Measurements from ENCODE around the gene C11orf98. TPM values are rescaled to one million over a fixed set of nuclear protein-coding genes. Genes with fewer than 3 reads are reported as not detected.

Gene C11orf98
- total RNA-seq, 2 donors from 2014 or later: 125 to 140 TPM

- H3K36me3 Mint-ChIP-seq (ENCODE audit: low read depth): peaks cover 34% of the 10 kb centered on the region
- peaks cover 15% of the 10 kb centered on the region for H3K4me1 Mint-ChIP-seq
- peak overlapping the region; percentile 91 for H3K9ac ChIP-seq (ENCODE audit: extremely low read depth, low read length, poor library complexity, severe bottlenecking)
- H3K4me1 ChIP-seq (ENCODE audit: control insufficient read depth, insufficient read depth, low read length): no peaks in the 10 kb centered on the region
- H3K4me3 Mint-ChIP-seq: peak overlapping the region; percentile 98
- H3K27me3 ChIP-seq (ENCODE audit: control insufficient read depth, insufficient read depth, low read length, poor library complexity, severe bottlenecking): no peaks in the 10 kb centered on the region
- no peaks in the 10 kb centered on the region for H3K9me3 ChIP-seq (ENCODE audit: control insufficient read depth, low read length)
- no peaks in the 10 kb centered on the region for H3K9me3 Mint-ChIP-seq
- peak overlapping the region; percentile 87 for H3K27ac ChIP-seq (ENCODE audit: low read depth, low read length)
- peaks cover 25% of the 10 kb centered on the region for H3K36me3 ChIP-seq (ENCODE audit: control insufficient read depth, insufficient read depth, low read length)
- H3K27ac Mint-ChIP-seq: peak overlapping the region; percentile 97
- DNase-seq: peak; percentile 88
- WGBS, 2 experiments (ENCODE audit: insufficient coverage in 1 of 2, insufficient read length in 1 of 2): 2% methylated on average over 28 to 36 of the region's 36 CpGs
- peak overlapping the region; percentile 91 for H3K4me3 ChIP-seq (ENCODE audit: low read length)
- TF ChIP-seq, protein P1, sequence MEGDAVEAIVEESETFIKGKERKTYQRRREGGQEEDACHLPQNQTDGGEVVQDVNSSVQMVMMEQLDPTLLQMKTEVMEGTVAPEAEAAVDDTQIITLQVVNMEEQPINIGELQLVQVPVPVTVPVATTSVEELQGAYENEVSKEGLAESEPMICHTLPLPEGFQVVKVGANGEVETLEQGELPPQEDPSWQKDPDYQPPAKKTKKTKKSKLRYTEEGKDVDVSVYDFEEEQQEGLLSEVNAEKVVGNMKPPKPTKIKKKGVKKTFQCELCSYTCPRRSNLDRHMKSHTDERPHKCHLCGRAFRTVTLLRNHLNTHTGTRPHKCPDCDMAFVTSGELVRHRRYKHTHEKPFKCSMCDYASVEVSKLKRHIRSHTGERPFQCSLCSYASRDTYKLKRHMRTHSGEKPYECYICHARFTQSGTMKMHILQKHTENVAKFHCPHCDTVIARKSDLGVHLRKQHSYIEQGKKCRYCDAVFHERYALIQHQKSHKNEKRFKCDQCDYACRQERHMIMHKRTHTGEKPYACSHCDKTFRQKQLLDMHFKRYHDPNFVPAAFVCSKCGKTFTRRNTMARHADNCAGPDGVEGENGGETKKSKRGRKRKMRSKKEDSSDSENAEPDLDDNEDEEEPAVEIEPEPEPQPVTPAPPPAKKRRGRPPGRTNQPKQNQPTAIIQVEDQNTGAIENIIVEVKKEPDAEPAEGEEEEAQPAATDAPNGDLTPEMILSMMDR (conservative IDR thresholded peaks at IDR 0.05): no peak
- no peaks in the 10 kb centered on the region for H3K27me3 Mint-ChIP-seq (ENCODE audit: insufficient read depth)
Observed at GRCh38 chr11:62664405-62665074, 470 bp downstream of the C11orf98 start.

DNA sequence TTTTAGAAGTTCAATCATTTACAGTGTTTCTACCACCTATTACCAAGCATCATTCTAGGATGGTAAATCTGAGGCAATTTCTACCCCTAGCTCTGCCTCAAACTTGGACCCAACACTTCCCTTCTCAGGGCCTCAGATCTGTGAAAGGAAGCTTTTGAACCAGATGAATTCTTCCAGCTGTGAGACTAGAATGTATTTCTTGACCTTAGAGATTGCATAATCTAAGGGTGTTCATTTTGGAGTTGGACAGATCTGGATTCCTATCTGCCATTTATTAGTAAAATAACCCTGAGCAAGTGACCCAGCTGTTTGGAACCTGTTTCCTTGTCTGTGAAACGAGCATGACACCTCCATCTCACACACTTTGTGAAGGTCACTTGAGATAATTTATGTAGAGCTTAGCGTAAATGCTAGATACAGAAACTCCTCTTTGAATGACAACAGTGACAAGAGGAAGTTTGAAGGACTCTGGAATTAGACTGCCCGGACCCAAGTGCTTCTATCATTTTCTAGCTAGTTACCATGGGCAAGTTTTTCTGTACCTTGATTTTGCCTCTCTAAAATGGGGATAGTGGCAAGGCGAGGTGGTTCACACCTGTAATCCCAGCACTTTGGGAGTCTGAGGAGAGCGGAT is 8.1 kb downstream of the C11orf98 start:
- no peak overlapping the region for H3K27ac ChIP-seq (ENCODE audit: low read depth, low read length)
- TF ChIP-seq, protein P1 (conservative IDR thresholded peaks at IDR 0.05): no peak
- Mint-ChIP-seq H3K4me3 (no peak overlapping the region), H3K9me3 (no peaks in the 10 kb centered on the region), H3K36me3 (ENCODE audit: low read depth) (peaks cover 8% of the 10 kb centered on the region), H3K27me3 (ENCODE audit: insufficient read depth) (no peaks in the 10 kb centered on the region), H3K4me1 (peaks cover 5% of the 10 kb centered on the region), H3K27ac (no peak overlapping the region)
- H3K4me1 ChIP-seq (ENCODE audit: control insufficient read depth, insufficient read depth, low read length): no peaks in the 10 kb centered on the region
- 71 to 84% methylated on average over 4 to 5 of the region's 5 CpGs for WGBS, 2 experiments (ENCODE audit: insufficient coverage in 1 of 2, insufficient read length in 1 of 2)
- no peaks in the 10 kb centered on the region for H3K27me3 ChIP-seq (ENCODE audit: control insufficient read depth, insufficient read depth, low read length, poor library complexity, severe bottlenecking)
- no peaks in the 10 kb centered on the region for H3K36me3 ChIP-seq (ENCODE audit: control insufficient read depth, insufficient read depth, low read length)
- H3K9ac ChIP-seq (ENCODE audit: extremely low read depth, low read length, poor library complexity, severe bottlenecking): no peak overlapping the region
- DNase-seq: no peak
- no peak overlapping the region for H3K4me3 ChIP-seq (ENCODE audit: low read length)
- no peaks in the 10 kb centered on the region for H3K9me3 ChIP-seq (ENCODE audit: control insufficient read depth, low read length)

GRCh38 chr11:62654297-62654696 is 10.7 kb downstream of the C11orf98 start:
- Mint-ChIP-seq H3K27ac (no peak overlapping the region), H3K27me3 (ENCODE audit: insufficient read depth) (no peaks in the 10 kb centered on the region), H3K36me3 (ENCODE audit: low read depth) (peaks cover 14% of the 10 kb centered on the region), H3K4me3 (no peak overlapping the region), H3K9me3 (no peaks in the 10 kb centered on the region), H3K4me1 (peaks cover 5% of the 10 kb centered on the region)
- no peak overlapping the region for H3K9ac ChIP-seq (ENCODE audit: extremely low read depth, low read length, poor library complexity, severe bottlenecking)
- H3K4me1 ChIP-seq (ENCODE audit: control insufficient read depth, insufficient read depth, low read length): no peaks in the 10 kb centered on the region
- H3K27ac ChIP-seq (ENCODE audit: low read depth, low read length): no peak overlapping the region
- H3K27me3 ChIP-seq (ENCODE audit: control insufficient read depth, insufficient read depth, low read length, poor library complexity, severe bottlenecking): no peaks in the 10 kb centered on the region
- peaks cover 6% of the 10 kb centered on the region for H3K36me3 ChIP-seq (ENCODE audit: control insufficient read depth, insufficient read depth, low read length)
- TF ChIP-seq, protein P1 (conservative IDR thresholded peaks at IDR 0.05): no peak
- DNase-seq: no peak
- H3K9me3 ChIP-seq (ENCODE audit: control insufficient read depth, low read length): no peaks in the 10 kb centered on the region
- 94 to 95% methylated on average over 6 to 11 of the region's 11 CpGs for WGBS, 2 experiments (ENCODE audit: insufficient coverage in 1 of 2, insufficient read length in 1 of 2)
- no peak overlapping the region for H3K4me3 ChIP-seq (ENCODE audit: low read length)

Data from endodermal cell (in vitro differentiated cells).